ENCODE data around the gene CEP63.

Gene CEP63

DNA sequence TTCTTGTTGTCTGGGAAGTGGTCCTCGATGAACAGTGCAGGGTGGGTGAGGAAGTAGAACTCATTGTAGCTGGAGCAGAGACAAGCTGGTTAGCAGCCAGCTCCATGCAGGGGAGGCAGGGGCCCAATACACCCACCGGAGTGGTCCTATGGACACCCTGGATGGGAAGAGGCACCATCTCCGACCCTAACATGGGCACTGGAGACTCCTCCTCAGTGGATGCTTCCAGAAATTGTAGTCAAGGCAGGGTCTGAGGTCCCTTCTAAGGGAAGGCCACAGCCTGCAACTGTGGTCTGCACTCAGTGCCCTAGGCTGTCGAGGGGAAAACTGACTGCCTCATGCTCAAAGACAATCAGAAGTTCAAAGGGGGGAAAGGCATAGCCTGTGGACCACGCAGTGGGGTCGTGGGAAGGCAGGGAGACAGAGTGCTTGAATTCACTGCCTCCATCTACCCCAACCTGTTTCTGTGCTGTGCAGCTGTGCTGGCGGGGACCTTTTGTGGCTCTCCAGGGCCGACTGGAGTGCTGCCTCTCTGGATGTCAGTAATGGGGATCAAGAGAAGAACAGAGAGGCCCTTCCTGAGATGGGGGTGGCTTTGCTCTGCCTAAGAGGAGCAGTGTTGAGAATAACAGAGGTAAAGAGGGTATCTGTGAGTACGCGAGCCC lies 123.0 kb downstream of the CEP63 start:
- no peak for DNase-seq (ENCODE audit: low read depth)
- TF ChIP-seq, protein P1, sequence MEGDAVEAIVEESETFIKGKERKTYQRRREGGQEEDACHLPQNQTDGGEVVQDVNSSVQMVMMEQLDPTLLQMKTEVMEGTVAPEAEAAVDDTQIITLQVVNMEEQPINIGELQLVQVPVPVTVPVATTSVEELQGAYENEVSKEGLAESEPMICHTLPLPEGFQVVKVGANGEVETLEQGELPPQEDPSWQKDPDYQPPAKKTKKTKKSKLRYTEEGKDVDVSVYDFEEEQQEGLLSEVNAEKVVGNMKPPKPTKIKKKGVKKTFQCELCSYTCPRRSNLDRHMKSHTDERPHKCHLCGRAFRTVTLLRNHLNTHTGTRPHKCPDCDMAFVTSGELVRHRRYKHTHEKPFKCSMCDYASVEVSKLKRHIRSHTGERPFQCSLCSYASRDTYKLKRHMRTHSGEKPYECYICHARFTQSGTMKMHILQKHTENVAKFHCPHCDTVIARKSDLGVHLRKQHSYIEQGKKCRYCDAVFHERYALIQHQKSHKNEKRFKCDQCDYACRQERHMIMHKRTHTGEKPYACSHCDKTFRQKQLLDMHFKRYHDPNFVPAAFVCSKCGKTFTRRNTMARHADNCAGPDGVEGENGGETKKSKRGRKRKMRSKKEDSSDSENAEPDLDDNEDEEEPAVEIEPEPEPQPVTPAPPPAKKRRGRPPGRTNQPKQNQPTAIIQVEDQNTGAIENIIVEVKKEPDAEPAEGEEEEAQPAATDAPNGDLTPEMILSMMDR (IDR thresholded peaks at IDR 0.05; ENCODE audit: control insufficient read depth, extremely low read depth, insufficient read depth): no peak

DNA sequence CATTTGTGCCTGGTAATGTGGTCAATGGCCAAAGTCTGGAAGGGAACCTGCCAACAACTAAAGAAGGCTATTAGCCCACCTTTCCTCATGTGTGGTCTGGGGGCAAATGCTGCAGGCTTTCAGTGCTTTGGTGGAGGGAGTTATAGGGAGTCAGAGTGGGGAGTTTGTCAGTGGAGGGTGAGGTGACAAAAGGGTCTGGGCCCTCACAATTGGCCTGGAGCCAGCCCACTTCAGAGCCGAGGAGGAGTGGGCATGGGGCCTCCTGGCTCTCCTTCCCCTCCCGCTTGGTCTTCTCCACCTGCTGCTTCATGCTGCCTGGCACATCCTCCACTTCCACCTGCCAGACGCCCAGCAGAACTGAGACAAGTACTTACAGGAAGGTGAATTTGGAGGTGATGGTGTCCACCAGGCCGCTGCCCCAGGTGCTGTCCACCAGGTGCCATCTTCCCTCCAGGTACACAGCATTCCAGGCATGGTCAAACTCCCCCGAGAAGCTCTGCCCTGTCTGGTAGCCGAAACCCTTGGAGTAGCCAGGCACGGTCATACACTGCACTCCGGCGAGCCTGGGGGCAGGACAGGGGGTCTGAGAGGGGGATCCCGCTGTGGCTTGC lies 124.1 kb downstream of the CEP63 start:
- DNase-seq (ENCODE audit: low read depth): no peak
- no peak overlapping the region for H3K4me3 ChIP-seq (ENCODE audit: low read depth, low read length)
- TF ChIP-seq, protein P1 (IDR thresholded peaks at IDR 0.05; ENCODE audit: control insufficient read depth, extremely low read depth, insufficient read depth): no peak

More for the DNA sequence above, 123.0 kb downstream of the CEP63 start:
- no peak overlapping the region for H3K4me3 ChIP-seq (ENCODE audit: low read depth, low read length)

DNA sequence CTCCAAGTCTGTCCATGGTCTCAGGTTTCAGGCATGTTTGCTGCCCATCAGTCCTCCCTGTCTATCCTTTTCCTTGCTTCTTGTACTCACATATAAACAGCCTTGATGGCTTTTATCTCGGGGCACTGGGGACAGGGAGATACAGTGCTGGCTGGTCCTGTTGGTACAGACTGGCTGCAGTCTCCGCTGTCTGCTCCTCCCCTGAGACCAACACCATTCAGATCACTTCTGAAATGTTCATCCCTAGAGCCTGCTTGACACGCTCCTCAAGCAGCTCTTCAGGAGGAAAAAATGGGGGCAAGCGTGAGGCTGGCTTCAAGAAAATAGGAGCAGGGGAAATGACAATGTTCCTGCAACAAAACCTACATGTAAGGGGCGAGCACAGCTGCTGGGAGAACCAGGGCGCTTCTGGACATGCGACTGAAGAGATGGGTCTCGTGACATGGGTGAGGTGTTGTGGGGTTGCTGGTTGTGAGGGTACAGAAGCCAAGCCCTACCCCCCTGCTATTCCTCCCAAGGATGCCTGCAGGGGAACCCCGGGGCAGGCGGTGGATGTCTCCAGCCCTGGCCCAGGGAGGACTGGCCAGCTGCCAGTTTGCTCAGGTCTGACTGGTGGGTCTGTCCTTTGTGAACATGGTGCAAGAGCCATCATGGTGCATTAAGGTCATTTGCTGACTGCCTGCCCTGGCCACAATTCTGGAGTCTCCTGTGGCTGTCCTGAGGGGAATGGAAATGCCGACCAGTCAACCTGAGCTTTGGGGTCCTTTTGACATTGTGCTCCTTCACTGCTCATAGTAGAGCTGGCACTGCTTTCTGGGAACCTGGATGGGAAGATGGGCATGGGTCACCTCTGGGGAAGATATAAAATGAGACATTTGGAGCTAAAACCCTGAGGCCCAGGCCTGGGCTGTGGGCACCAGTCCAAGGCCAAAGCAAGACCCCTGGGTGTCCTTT lies 124.9 kb downstream of the CEP63 start:
- TF ChIP-seq, protein P1 (IDR thresholded peaks at IDR 0.05; ENCODE audit: control insufficient read depth, extremely low read depth, insufficient read depth): no peak
- DNase-seq (ENCODE audit: low read depth): no peak

DNA sequence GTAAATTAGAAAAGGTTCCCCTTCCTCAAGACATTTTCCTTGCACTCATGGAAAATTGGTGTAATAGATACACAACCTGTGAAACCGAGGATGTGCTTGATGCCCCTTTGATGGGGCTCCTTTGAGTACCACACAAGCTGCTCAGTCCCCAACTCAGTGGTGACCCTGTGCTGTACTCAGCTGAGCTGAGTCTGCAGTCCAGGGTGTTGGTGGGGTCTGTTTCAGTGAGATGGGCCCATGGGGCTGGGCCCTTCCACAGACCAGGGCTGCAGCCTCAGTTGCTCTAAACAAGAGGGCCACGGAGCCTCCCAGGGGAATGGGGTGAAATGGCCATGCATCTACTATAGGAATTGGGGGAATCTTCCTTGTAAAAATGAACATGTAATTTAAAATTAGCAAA lies 125.7 kb downstream of the CEP63 start:
- no peak overlapping the region for H3K4me3 ChIP-seq (ENCODE audit: low read depth, low read length)
- no peak for DNase-seq (ENCODE audit: low read depth)
- TF ChIP-seq, protein P1 (IDR thresholded peaks at IDR 0.05; ENCODE audit: control insufficient read depth, extremely low read depth, insufficient read depth): no peak

More for the DNA sequence above, 124.9 kb downstream of the CEP63 start:
- H3K4me3 ChIP-seq (ENCODE audit: low read depth, low read length): no peak overlapping the region

DNA sequence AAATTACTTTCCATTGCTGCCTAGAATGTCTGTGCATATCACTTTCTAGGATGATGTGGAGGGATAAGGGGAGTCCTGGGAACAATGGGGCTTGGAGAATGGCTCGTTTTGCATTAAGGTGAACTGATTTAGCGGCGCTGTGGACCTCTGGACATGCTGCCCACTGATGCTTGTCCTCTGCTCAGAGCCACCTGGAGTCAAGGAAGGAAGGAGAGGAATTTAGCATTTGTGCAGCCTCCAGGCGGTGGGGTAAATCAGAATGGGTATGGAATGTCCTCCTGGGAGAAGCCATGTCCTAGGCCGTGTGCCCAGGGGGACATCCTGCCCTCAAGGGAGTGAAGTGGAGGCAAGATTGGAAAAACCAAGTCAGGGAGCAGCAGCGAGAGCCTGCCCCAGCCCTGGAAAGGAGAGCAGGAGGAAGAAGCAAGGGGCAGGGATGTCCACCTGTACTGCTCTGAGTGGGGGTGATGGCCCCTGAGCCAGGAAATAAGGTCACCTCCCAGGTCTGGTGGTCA lies 127.2 kb downstream of the CEP63 start:
- TF ChIP-seq, protein P1 (IDR thresholded peaks at IDR 0.05; ENCODE audit: control insufficient read depth, extremely low read depth, insufficient read depth): no peak
- no peak for DNase-seq (ENCODE audit: low read depth)
- no peak overlapping the region for H3K4me3 ChIP-seq (ENCODE audit: low read depth, low read length)

DNA sequence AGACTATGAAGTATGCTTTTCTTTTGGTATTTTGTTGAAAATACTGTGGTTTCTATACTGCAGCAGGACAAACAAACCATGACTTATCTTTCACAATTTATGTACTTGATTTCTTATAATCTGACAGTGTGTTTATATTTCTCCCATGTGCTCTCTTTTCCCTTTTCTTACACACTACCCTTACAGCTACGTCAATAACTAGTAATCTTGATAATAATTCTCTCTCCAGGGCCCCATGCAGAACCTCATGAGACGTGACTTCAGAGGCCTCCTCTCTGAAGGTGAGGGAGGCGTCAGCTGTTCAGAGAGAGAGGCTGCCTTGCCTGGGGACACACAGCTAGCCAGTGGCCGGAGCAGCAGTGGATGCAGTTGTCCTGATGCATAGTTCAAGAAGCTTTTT lies 129.1 kb downstream of the CEP63 start:
- H3K4me3 ChIP-seq (ENCODE audit: low read depth, low read length): no peak overlapping the region
- TF ChIP-seq, protein P1 (IDR thresholded peaks at IDR 0.05; ENCODE audit: control insufficient read depth, extremely low read depth, insufficient read depth): no peak
- DNase-seq (ENCODE audit: low read depth): no peak
